Endodermal cell (in vitro differentiated cells): ENCODE results near the gene SLC9A5. TPM values are rescaled to one million over a fixed set of nuclear protein-coding genes. Genes with fewer than 3 reads are reported as not detected.

Experiments
- DNase-seq: peaks from one replicate; pipeline ENCODE4 v3.0.0-alpha.2; 2017
- H3K27ac ChIP-seq: 2 replicates; pipeline ENCODE4 v1.5.1; 2013; ENCODE audit warnings: mild to moderate bottlenecking, low read depth, low read length, moderate library complexity
- H3K27me3 ChIP-seq: 2 replicates; pipeline ENCODE4 v1.6.1; 2013; ENCODE audit warnings: mild to moderate bottlenecking, low read length, moderate library complexity; ENCODE audit not compliant: insufficient read depth, control insufficient read depth, poor library complexity, severe bottlenecking
- H3K36me3 ChIP-seq: 2 replicates; pipeline ENCODE4 v1.7.0; 2013; ENCODE audit warnings: mild to moderate bottlenecking, low read length, moderate library complexity; ENCODE audit not compliant: control insufficient read depth, insufficient read depth
- H3K4me1 ChIP-seq: one replicate; pipeline ENCODE4 v1.7.0; 2013; ENCODE audit warnings: low read length; ENCODE audit not compliant: control insufficient read depth, insufficient read depth
- H3K4me3 ChIP-seq: 2 replicates; pipeline ENCODE4 v1.5.1; 2013; ENCODE audit warnings: mild to moderate bottlenecking, low read length, moderate library complexity
- H3K9ac ChIP-seq: 2 replicates; pipeline ENCODE4 v1.6.1; 2013; ENCODE audit warnings: mild to moderate bottlenecking, low read length, moderate library complexity; ENCODE audit not compliant: poor library complexity, severe bottlenecking; ENCODE audit errors: extremely low read depth
- H3K9me3 ChIP-seq: 2 replicates; pipeline ENCODE4 v1.6.1; 2013; ENCODE audit warnings: mild to moderate bottlenecking, low read length, moderate library complexity; ENCODE audit not compliant: control insufficient read depth
- H3K27ac Mint-ChIP-seq: 2 replicates; pipeline ENCODE4 v1.8.0; 2020; ENCODE audit warnings: mixed read lengths
- H3K27me3 Mint-ChIP-seq: 2 replicates; pipeline ENCODE4 v1.8.0; 2021; ENCODE audit warnings: mild to moderate bottlenecking, mixed read lengths; ENCODE audit not compliant: insufficient read depth
- H3K36me3 Mint-ChIP-seq: 2 replicates; pipeline ENCODE4 v1.8.0; 2020; ENCODE audit warnings: low read depth, mixed read lengths
- H3K4me1 Mint-ChIP-seq: 2 replicates; pipeline ENCODE4 v1.8.0; 2020; ENCODE audit warnings: mixed read lengths
- H3K4me3 Mint-ChIP-seq: 2 replicates; pipeline ENCODE4 v1.8.0; 2020; ENCODE audit warnings: mild to moderate bottlenecking, moderate library complexity, mixed read lengths
- H3K9me3 Mint-ChIP-seq: 2 replicates; pipeline ENCODE4 v1.8.0; 2020; ENCODE audit warnings: mild to moderate bottlenecking, mixed read lengths
- WGBS, 2 experiments: methylation state at CpG; one replicate each; pipeline versions ENCODE4 v1.1.5 to v1.1.7; 2013; ENCODE audit warnings: missing lambda C conversion rate in 2 of 2, mixed read lengths in 1 of 2; ENCODE audit not compliant: insufficient coverage in 1 of 2, insufficient read length in 1 of 2; 5-methylcytosine and 5-hydroxymethylcytosine counted together
- total RNA-seq, 2 donors: library from RNA; stranded (reverse); fragmentation: NEBNext Ultra II Directional in 1 of 2; extraction: Animal tissue kit (Norgen Biotek cat#: 25700) in 1 of 2; gene quantifications; 2 replicates in 1 of 2; 3 replicates in 1 of 2; pipeline ENCODE4 v1.2.1, GENCODE V29; 2021
- TF ChIP-seq, protein P1 (sequence below): fragments of 200-600 bp; sonication (generic); conservative IDR thresholded peaks from 2 replicates; pipeline ENCODE4 v1.5.0; 2021; ENCODE audit warnings: antibody characterized with exemption, mild to moderate bottlenecking

Gene SLC9A5
- total RNA-seq, 2 donors from 2014 or later, result 8.9 to 9.0 TPM

DNA sequence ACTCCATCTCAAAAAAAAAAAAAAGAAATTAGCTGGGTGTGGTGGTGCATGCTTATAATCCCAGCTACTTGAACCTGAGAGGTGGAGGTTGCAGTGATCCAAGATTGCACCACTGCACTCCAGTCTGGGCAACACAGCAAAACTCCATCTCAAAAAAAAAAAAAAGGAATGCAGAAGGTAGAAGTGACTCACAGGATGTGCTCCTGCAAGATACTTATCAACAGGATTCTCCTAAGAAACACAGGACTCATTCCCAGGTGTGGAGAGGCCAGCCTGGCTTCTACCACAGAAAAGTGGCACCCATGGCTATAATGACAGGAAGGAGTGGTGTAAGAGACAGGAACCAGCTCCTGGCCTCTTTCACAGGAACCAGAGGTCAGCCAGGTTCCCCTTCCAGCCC is 36.0 kb upstream of the SLC9A5 start:
- Mint-ChIP-seq H3K27me3 (peaks cover 56% of the 10 kb centered on the region), H3K27ac (no peak overlapping the region), H3K36me3 (no peaks in the 10 kb centered on the region), H3K9me3 (no peaks in the 10 kb centered on the region), H3K4me3 (no peak overlapping the region), H3K4me1 (no peaks in the 10 kb centered on the region)
- peaks cover 7% of the 10 kb centered on the region for H3K27me3 ChIP-seq
- H3K4me1 ChIP-seq, result no peaks in the 10 kb centered on the region
- no peak overlapping the region for H3K4me3 ChIP-seq
- no peaks in the 10 kb centered on the region for H3K9me3 ChIP-seq
- H3K27ac ChIP-seq, result no peak overlapping the region
- H3K9ac ChIP-seq, result no peak overlapping the region
- H3K36me3 ChIP-seq, result no peaks in the 10 kb centered on the region
- no peak for DNase-seq
- TF ChIP-seq, protein P1, sequence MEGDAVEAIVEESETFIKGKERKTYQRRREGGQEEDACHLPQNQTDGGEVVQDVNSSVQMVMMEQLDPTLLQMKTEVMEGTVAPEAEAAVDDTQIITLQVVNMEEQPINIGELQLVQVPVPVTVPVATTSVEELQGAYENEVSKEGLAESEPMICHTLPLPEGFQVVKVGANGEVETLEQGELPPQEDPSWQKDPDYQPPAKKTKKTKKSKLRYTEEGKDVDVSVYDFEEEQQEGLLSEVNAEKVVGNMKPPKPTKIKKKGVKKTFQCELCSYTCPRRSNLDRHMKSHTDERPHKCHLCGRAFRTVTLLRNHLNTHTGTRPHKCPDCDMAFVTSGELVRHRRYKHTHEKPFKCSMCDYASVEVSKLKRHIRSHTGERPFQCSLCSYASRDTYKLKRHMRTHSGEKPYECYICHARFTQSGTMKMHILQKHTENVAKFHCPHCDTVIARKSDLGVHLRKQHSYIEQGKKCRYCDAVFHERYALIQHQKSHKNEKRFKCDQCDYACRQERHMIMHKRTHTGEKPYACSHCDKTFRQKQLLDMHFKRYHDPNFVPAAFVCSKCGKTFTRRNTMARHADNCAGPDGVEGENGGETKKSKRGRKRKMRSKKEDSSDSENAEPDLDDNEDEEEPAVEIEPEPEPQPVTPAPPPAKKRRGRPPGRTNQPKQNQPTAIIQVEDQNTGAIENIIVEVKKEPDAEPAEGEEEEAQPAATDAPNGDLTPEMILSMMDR, result no peak

DNA sequence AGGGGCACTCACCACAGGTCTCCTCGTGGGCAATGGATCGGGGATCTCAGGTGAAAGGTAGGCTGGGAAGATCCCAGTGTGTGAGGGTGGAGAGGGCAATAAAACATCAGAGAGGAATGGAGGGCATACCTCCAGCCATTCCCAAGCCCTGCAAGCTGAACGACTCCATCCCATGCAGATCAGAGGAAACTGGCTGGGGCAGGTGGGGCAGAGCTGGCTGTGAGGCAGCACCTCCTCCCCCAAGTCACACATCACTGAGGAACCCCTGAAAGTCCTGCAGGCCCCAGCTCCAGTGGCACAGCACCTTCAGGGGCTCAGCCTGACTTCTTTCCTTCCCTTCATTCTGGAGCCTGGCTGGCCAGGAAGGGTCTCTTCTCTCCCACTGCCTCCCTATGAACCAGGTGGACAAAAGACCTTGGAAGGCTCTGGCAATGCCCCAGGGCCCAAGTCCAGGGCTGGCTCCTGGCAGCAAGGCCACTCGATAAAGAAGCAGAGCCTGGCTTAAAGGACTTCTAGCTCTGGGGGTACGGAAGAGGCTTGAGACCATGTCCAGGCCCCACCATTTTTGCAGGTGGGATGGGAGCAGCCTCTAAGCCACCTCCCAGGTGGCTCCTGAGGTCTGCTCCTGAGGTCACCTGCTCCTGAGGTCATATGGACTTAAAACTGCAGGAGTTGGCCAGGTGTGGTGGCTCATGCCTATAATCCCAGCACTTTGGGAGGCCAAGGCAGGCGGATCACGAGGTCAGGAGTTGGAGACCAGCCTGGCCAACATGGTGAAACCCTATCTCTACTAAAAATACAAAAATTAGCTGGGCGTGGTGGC is 35.4 kb upstream of the SLC9A5 start:
- H3K4me1 ChIP-seq, result no peaks in the 10 kb centered on the region
- H3K4me3 ChIP-seq, result no peak overlapping the region
- H3K36me3 ChIP-seq, result no peaks in the 10 kb centered on the region
- peaks cover 58% of the 10 kb centered on the region for H3K27me3 Mint-ChIP-seq
- no peak overlapping the region for H3K9ac ChIP-seq
- no peak overlapping the region for H3K27ac ChIP-seq
- no peaks in the 10 kb centered on the region for H3K36me3 Mint-ChIP-seq
- H3K4me1 Mint-ChIP-seq, result no peaks in the 10 kb centered on the region
- no peaks in the 10 kb centered on the region for H3K9me3 Mint-ChIP-seq
- H3K9me3 ChIP-seq, result no peaks in the 10 kb centered on the region
- H3K27ac Mint-ChIP-seq, result no peak overlapping the region
- TF ChIP-seq, protein P1, result no peak
- peaks cover 7% of the 10 kb centered on the region for H3K27me3 ChIP-seq
- H3K4me3 Mint-ChIP-seq, result no peak overlapping the region
- no peak for DNase-seq
- WGBS, 2 experiments, result 82 to 85% methylated on average over 5 to 8 of the region's 8 CpGs

DNA sequence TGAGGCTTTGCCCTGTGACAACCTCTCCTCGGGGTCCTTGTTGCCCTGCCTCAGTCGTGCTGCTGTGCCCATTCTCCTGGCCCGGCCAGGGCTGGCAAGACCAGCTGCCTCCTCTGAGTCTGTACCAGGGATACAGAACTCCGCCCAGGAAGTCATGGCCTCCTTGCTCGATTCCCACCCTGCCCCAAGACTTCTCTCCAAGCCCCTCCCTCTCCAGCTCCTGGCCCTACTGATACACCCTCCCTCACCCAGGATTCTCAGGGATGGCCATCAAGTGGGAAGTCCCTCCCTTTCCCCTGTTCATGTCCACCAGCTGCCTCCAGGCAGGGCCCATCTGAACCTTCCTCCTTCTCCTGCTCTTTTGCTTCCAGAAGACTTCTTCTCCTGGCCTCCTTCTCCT is 33.1 kb upstream of the SLC9A5 start:
- DNase-seq, result no peak
- TF ChIP-seq, protein P1, result no peak
- Histone ChIP-seq H3K36me3 (no peaks in the 10 kb centered on the region), H3K4me3 (no peak overlapping the region), H3K4me1 (no peaks in the 10 kb centered on the region), H3K27me3 (peaks cover 7% of the 10 kb centered on the region), H3K9me3 (no peaks in the 10 kb centered on the region), H3K9ac (no peak overlapping the region), H3K27ac (no peak overlapping the region)
- no peak overlapping the region for H3K4me3 Mint-ChIP-seq
- H3K27ac Mint-ChIP-seq, result no peak overlapping the region
- 77 to 81% methylated on average over 5 of the region's 5 CpGs for WGBS, 2 experiments
- H3K36me3 Mint-ChIP-seq, result no peaks in the 10 kb centered on the region
- H3K4me1 Mint-ChIP-seq, result no peaks in the 10 kb centered on the region
- no peaks in the 10 kb centered on the region for H3K9me3 Mint-ChIP-seq
- H3K27me3 Mint-ChIP-seq, result peaks cover 67% of the 10 kb centered on the region
